ENCODE results near the gene MOB2.
"Not testable (repeated sequence)": the region's sequence is repeated elsewhere in the genome, so short reads cannot be mapped to it uniquely, and the experiment has no call there.

The MOB2 gene

DNA sequence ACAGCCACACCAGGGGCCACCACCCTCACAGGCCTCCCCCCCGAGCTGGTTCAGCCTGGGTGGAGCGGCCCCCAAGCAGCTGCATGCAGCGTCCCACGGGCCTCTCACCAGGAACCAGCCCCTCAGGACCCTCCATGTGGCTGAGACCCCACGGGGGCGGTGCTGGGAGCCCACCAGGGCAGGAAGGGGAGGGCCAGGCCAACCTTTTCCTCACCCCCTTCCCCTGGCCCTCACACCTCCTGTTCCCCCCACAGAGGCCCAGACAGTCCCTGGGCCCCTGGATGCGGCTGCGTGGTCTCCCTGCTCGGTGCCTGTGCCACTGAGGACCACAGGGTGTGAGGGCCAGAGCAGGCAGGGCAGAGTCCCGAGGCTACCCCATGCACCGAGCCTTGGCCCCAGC lies 46.5 kb downstream of the MOB2 start:
- DNase-seq (ENCODE audit: low spot score) = no peak

DNA sequence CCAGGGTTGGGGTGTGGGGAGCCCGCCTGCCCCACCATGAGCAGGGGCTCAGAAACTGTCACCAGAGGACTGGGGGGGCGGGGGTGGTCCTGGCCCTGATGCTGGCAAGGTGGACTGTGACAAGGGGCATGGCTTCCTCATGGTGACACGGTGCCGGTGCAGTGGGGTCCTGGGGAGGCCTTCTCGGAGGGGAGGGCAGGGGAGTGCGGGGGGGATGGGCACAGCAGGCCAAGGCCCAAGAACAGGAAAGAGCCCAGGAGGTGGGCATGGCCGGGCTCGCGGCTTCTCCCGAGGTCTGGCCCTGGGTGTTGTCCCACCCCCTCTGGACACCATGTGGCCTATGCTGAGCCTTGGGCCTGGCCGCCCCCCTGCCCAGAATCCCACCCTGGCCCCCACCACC lies 47.2 kb downstream of the MOB2 start:
- no peak for DNase-seq (ENCODE audit: low spot score)

DNA sequence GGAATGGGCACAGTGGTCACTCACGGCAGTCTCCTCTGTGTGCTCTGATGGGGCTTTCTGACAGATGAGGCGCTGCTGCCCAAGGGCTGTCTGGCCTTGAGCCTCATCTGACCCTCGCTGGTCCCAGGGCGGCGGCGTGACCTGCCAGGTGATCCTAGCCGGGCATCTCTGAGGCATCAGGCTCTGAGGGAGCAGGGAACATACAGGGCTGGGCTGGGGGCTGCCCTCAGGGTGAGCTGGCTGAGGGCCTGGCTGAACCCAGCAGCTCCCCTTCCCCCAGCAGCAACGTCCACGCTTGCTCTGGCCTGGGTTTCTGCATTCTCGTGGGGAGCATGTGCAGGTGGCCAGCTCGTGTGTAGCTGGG lies 47.6 kb downstream of the MOB2 start:
- no peak for DNase-seq (ENCODE audit: low spot score)

- DNase-seq (ENCODE audit: low spot score) = no peak
Measured at GRCh38 chr11:1438261-1438966, 48.2 kb downstream of the MOB2 start.

DNA sequence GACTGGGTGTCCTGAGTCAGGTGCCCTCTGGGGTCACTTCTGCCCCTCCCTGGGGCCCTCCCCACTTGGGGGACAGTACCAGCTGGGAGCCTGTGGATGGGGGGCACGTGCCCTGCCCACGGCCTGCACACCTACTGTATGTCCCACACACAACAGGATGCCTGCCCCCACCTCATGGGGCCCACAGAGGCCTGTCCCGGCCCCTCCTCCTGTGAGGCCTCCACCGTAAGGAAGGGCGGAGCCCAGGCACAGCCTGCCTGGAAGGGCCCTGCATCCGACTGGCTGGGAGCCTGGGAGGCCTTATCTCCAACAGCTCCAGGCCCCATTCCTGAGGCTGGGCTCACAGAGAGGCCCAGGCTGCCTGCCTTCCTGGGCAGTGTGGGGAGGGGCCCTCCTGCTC lies 49.1 kb downstream of the MOB2 start:
- no peak for DNase-seq (ENCODE audit: low spot score)

DNA sequence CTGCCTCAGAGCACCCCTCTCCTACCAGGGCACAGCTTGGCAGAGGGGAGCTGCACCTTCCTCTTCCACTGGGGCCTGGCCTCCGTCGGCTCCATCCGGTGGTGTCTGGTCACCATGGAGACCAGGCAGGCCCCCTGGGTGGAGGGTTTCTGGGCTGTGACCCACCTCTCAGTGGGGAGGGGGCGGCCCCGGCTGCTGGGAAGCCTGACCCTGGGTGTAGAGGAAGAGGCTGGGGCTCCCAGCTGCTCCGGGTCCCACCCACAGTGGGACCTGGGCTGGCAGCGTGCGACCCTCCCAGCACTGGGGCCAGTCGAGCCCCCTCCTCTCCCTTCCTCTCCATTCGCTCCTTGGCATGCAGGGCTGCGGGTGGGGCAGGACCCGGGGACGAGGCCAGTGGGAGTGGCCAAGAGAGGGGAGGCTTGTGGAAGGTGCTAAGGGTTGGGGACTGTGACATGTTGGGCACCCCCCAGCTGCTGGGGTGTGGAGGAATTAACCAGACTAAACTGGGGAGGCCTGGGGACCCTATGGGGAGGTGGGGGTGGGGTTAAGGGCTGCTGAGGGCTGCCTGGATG lies 50.0 kb downstream of the MOB2 start:
- no peak for DNase-seq (ENCODE audit: low spot score)

GRCh38 chr11:1435820-1436467 lies 50.6 kb downstream of the MOB2 start:
- DNase-seq (ENCODE audit: low spot score) = no peak

DNA sequence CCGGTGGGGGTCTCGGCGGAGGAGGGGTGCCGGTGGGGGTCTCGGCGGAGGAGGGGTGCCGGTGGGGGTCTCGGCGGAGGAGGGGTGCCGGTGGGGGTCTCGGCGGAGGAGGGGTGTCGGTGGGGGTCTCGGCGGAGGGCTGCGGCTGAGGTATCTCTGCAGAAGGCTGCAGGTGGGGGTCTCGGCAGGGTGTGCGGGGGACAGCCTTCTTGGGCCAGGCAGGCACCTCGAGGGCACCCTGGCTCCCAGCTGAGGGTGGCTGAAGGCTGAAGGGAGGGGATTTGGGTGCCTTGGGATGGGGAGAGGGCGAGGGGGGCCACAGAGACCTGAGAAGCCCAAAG lies 51.1 kb downstream of the MOB2 start:
- DNase-seq (ENCODE audit: low spot score) = not testable (repeated sequence)

DNA sequence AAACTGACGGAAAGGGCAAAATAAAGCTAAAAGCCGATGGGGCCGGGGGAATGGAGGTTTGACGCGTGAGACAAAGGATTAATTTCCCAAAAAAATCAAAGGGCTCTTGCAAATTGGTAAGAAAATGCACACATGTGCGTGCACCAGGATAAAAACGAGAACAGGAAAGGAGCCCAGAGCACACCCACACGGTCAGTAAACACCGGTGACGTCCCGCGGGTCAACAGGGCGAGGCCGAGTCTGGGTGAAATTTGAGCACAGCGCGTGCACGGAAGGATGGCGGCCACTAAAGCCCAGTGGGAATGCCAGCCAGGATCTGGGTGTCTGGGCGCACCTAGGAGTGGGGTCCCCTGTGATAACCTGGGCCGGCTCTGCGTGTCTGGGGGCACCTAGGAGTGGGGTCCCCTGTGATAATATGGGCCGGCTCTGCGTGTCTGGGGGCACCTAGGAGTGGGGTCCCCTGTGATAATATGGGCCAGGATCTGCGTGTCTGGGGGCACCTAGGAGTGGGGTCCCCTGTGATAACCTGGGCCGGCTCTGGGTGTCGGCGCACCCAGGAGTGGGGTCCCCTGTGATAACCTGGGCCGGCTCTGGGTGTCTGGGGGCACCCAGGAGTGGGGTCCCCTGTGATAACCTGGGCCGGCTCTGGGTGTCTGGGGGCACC lies 52.5 kb downstream of the MOB2 start:
- no peak for DNase-seq (ENCODE audit: low spot score)

GRCh38 chr11:1433568-1433967 lies 53.0 kb downstream of the MOB2 start:
- no peak for DNase-seq (ENCODE audit: low spot score)

DNA sequence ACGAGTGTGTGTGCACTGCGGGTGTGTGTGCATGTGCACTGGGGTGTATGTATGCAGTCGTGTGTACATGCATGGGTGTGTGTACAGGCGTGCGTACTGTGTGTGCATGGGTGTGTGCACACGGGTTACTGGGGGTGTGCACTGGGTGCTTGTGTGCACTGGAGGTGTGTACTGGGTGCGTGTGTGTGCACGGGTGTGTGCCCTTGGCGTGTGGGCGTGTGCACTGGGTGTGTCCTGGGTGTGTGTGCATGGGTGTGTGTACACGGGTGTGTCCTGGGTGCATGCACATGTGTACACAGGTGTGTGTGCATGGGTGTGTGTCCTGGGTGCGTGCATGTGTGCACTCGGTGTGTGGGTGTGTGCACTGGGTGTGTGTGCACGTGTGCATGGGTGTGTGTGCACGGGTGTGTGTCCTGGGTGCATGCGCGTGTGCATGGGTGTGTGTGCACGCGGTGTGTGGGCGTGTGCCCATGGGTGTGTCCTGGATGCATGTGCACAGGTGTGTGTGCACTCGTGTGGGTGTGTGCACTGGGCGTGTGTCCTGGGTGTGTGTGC lies 57.7 kb downstream of the MOB2 start:
- no peak for DNase-seq (ENCODE audit: low spot score)

- DNase-seq (ENCODE audit: low spot score) = no peak
Measured at GRCh38 chr11:1425439-1425838, 61.1 kb downstream of the MOB2 start.

GRCh38 chr11:1425006-1425405 lies 61.6 kb downstream of the MOB2 start:
- DNase-seq (ENCODE audit: low spot score) = no peak

- DNase-seq (ENCODE audit: low spot score) = not testable (repeated sequence)
Measured at GRCh38 chr11:1423406-1423805, 63.2 kb downstream of the MOB2 start.

DNA sequence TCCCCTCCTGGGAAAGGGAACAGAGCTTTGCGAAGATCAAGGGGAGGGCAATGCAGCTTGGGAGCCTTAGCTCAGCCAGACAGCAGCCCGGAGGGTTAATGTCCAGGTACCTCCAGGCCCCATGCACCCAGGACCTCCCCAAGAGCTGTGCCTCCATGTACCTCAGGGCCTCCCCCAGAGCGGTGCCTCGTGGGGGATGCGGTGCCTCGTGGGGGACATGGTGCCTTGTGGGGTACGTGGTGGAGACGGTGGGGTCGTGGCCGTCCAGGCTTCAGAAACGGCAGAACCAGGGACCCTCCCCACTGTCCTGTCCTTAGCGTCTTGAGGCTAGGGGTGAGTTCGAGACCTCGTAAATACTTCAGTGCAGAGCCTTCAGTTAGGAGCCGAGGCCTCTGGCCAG lies 63.6 kb downstream of the MOB2 start:
- DNase-seq (ENCODE audit: low spot score) = no peak

- no peak for DNase-seq (ENCODE audit: low spot score)
Measured at GRCh38 chr11:1422481-1422880, 64.1 kb downstream of the MOB2 start.

DNA sequence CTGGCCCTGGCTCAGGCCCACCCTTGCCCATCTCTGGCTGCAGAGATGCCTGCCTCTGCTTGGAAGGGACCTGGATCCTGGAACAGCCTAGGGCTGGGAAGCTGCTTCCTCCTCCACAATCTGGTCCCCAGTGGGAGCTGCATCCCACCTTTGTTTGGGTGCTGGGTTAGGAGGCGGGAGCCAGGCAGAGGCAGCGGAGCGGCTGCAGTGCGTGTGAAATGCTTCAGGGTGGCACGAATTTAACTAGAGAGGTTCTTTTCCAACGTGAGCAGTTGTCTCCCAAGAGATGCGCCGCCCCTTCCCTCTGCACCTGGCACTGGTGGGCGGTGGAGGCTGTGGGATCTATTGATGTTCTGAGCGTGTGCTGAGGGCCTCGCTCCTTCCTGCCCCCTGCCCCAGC lies 65.3 kb downstream of the MOB2 start:
- no peak for DNase-seq (ENCODE audit: low spot score)

GRCh38 chr11:1419811-1420210 lies 66.8 kb downstream of the MOB2 start:
- no peak for DNase-seq (ENCODE audit: low spot score)
